Femur (tissue), 1 donor: Measurements from ENCODE around the gene CCDC180.
"Not testable (repeated sequence)": the region's sequence is repeated elsewhere in the genome, so short reads cannot be mapped to it uniquely, and the experiment has no call there.

ENCODE experiments used
- DNase-seq: peaks from one replicate; pipeline ENCODE4 v3.0.0-alpha.2; 2017

The CCDC180 gene

DNA sequence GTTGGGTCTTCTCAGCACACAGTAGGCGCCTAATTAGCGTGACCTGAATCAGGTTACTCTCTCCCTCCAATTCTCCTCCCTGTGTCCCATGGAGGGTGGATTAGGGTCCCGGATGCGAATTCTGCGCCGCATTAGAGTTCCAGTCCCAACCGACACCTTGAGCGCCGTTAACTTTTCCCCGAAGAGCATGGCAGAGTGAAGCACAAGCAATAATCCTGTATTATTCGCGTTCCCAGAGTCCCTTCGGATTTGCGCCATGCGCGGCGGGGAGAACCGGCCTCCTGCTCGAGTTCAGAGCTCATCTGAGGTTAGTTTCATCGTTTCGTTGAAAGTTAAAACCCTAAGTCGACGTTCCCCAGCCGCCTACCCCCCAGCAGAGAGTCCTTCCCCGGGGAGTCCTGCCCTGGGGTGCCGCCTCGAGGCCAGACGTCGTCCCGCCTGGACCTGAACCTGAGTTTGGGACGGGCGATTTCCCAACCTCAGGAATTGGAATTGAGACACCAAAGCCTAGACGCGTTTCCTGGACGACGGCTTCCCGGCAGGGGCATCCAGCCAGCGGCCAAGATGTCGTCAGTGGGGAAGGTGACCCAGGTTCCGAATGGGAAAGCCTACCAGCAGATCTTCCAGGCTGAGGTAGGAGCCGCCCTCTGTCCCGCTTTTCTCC, at the start of gene CCDC180:
TSS of gene CCDC180 (plus strand) at position 160 of the 664 bp plus-strand sequence. CDS start at position 565, 405 bp downstream.
- DNase-seq: peak; percentile 73

DNA sequence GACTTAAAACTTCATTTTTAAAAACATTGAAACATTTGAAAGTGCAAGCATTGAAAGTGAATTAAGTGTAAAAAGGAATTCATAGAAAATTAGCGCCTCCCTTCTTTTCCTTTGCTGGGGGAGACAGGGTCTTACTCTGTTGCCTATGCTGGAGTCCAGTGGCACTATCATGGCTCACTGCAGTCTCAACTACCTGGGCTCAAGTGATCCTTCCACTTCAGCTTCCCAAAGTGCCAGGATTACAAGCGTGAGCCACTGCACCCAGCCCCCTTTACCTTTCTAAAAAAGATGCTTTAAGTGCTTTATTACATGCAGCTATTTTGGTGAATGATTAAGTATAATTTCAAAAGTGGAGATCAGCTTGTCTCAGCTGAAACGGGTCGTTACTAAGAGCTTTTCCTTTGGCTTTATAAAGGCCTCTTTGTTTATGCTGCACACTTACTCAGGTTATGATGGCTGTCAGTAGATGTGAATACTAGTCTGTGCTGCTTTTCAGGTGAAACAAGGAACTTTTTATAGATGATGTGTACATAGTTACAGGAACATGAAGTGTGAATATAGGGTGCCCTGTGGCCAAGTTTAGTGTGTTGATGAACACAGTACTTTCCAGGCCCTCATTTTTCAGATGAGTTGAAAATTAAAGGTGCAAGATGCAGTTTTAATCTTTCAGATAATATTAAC, 47.5 kb upstream of the CCDC180 start:
- not testable (repeated sequence) for DNase-seq

DNA sequence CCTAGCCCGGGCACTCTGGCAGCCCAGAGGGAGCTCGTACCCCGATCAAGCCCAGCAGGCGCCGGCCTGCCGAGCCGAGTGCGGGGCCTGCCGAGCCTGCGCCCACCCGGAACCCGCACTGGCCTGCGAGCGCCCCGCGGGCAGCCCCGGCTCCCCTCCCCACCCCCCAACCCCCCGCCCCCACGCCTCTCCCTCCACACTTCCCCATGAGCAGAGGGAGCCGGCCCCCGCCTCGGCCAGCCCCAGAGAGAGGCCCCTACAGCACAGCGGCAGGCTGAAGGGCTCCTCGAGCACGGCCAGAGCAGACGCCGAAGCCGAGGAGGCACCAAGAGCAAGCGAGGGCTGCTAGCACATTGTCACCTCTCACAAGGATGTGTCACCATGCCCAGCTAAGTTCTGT, 36.2 kb upstream of the CCDC180 start:
- DNase-seq: no peak

DNA sequence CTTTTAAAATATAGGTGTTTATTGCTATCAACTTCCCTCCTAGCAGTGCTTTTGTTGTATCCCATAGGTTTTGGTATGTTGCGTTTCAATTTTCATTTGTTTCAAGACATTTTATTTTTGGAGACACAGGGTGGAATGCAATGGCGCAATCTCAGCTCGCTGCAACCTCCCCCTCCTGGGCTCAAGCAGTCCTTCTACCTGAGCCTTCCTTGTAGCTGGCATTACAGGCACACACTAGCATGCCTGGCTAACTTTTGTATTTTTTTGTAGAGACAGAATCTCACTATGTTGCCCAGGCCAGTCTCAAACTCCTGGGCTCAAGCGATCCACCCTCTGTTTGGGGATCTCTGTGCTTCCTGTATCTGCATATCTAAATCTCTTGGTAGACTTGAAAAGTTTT, 35.4 kb upstream of the CCDC180 start:
- no peak for DNase-seq

DNA sequence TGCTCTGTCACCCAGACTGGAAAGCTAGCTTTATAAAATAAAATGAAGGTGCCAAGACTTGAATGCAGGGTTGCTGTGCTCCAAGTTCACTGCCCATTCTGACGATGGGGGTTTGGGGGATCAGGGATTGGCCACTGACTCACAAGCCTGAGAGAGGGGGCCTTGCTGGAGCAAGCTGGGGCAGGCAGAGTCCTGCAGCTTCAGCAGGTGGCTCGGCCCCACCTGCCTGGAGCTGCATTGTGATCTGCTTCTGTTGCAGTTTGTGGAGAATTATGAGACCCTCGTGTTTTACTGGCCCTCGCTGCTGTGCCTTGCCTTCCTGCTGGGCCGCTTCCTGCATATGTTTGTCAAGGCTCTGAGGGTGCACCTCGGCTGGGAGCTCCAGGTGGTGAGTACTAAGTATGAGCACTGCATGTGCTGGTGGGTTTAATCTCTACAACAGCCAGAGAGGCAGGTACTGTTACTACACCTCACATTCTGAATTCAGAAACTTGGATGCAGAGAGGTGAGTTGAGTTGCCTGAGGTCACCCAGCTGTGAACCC, 31.1 kb upstream of the CCDC180 start:
- no peak for DNase-seq

DNA sequence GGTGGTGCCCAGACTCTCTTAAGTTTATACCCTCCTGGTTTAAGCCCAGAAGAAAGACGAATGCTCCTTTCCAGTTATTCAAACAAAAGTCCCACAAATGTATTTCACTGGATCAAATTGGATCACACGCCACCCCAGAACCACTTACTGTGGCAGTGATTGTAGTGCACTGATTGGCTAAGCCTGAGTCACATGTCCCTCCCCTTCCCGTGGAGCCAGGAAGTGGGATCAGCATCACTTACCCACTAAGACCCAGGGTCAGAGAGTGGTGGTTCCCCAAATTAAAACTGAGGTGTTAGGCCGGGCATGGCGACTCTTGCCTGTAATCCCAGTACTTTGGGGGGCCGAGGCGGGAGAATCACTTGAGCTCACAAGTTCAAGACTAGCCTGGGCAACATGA, 29.5 kb upstream of the CCDC180 start:
- DNase-seq: no peak

DNA sequence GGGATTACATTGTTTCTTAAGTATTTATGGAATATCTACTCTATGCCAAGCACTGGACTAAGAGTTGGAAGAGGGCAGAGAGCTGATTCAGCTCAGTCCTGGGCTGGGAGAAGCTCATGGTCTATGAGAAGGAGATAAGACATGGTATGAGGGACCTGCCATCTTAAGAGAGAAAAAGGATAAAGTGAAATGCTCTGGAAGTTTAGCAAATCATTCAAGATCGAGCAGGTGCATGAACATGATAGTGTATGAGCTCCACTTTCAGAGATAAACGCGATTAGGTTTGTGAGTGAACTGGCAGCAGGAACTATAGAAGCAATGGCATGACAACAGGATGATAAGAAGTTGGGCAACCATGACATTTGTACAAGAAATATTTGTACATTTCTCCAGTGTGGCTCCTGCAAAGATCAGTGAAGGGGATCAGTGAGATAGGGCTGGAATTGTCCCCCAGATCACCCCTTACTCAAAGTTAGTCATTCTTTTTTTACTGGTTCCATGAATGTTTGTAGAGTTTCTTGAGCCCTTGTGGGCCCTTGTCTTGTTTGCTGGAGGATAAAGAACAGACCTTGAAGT, 26.6 kb upstream of the CCDC180 start:
- DNase-seq: no peak

DNA sequence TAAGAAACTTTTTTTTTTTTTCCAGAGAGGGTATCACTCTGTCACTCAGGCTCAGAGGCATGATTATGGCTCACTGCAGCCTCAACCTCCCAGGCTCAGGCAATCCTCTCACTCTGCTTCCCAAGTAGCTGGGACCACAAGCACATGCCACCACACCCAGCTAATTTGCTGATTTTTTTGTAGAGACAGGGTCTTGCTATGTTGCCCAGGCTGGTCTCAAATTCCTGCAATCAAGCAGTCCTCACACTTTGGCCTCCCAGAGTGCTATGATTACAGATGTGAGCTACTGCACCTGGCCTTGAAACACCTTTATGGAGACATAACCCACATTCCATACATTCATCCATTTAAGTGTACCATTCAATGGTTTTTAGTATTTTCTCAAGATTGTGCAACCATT, 23.7 kb upstream of the CCDC180 start:
- DNase-seq: no peak

DNA sequence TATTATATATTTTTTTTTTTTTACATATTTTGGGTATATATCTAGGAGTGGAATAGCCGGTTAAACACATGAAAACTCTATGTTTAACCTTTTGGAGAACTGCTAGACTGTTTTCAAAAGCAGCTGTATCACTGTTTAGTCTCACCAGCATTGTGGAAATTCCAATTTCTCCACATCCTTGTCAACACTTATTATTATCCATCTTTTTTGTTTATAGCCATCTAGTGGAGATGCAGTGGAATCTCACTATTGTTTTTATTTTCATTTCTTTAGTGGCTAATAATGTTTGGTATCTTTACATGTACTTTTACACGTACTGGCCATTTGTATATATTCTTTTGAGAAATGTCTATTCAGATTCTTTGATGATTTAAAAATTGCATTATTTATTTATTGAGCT, 22.7 kb upstream of the CCDC180 start:
- DNase-seq: no peak

DNA sequence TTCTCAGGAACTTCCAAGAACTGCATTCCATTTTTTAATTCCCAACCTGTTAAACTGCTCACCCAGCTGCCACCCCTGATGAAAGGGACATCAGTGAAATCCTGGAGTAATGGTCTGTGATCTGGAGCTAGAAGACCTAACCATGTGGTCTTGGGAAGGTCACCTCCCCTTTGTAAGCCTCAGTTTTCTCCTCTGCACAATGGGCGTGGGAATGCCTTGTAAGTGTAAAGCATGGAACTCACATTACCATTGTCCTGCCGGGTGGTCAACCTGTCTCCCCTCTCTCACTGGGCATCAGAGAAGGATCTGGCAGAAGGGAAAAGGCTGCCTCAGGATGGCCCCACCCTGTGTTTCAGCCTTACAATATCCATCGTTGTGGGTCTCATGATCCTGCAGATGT, 15.3 kb upstream of the CCDC180 start:
- DNase-seq: no peak

DNA sequence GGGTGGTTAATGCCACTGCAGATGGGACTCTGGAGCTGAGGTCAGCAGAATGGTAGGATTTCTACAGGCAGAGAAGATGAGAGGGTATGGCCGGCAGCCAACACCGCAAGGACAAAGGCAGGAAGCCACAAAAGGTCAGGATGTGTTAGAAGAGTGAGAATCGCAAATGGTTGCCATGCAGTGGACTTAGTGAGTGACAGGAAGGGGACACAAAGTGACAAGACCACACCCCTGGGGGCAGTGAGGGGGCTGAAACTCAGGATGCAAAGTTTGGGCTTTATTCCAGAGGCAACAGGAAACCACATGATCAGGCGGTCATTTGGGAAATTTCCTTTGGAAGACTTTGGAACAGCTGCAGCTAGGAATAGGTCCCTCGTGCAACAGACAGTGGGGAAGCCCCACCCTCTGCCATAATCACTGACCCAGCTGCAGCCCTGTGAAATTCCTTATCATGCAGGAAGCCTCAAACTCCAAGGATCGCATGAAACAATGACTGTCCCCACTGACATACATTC, 14.2 kb upstream of the CCDC180 start:
- peak; percentile 80 for DNase-seq

DNA sequence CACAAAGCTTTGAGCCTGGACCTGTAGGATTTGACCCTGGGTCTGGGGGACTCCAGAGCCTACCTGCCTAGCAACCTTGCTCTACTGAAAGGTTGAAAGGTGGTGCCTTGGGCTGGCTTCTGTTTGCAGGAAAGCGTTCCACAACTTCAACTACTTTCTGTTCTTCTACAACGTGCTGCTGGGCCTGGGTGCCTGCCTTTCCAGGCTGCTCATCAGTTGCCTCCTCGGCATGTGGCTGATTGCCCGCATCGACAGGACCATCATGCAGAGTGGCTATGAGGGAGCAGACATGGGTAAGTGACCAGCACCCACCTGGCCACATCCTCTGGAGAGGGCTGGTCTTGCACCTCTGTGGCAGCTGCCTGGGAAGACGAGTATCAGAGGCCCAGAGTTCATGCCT, 13.6 kb upstream of the CCDC180 start:
- no peak for DNase-seq

DNA sequence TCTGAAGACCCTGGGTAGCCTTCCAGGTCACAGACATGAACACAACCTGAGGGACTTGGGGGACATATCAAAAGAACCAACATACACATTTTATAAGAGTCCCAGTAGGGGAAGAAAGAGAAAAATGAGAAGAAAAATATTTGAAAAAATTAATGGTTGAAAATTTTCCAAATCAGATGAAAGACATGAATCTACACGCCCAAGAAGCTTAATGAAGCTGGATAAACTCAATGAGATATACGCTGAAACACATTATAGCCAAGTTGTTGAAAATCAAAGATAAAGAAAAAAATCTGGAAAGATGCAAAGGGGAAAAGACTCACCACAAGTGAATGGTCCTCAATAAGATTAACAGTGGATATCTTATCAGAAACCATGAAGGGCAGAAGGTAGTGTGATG, 9.6 kb upstream of the CCDC180 start:
- DNase-seq: no peak

DNA sequence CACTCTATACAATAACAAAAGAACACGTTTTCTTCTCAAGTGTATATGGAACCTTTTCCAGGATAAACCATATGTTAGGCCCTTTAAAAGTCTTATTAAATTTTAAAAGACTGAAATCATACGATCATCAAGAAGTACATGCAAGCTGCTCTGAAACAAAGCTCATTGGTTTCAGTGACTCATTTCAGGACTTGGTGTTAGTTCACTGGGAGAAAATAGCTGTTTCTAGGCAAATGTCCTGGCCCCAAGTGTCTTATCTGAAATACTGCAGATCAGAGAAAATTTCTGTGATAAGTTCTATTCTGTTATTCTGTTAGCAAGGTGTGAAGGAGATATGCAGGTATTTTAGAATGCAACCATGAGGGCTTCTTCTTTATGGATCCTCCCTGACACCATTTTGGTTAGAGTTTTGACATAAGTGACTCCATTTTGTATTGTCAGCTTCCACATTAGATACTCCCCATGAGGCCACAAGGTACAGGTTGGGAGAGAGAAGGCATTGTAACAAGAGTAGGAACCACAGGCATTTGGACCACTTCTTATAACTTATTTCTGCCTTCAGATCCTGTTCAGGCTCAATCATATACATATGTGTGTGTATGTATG, 7.5 kb upstream of the CCDC180 start:
- DNase-seq: no peak

DNA sequence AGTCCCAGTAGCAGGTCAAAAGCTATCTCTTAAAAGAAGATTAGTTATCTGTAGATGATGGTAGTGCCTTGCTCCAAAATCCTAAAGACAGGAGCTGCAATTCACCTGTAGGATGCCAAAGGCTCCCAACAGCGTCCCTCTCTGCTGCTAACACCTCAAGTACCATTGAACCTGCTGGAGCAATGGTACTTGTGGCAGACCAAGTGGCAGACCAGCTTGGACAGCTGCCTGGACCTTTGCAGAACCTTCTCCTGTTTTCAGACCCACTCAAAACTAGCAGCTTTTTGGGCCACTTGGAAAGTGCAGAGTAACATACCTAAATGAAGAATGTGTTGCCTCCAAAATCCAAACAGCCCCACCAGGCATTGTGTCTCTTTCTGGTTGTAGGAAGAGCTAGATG, 6.9 kb upstream of the CCDC180 start:
- no peak for DNase-seq

DNA sequence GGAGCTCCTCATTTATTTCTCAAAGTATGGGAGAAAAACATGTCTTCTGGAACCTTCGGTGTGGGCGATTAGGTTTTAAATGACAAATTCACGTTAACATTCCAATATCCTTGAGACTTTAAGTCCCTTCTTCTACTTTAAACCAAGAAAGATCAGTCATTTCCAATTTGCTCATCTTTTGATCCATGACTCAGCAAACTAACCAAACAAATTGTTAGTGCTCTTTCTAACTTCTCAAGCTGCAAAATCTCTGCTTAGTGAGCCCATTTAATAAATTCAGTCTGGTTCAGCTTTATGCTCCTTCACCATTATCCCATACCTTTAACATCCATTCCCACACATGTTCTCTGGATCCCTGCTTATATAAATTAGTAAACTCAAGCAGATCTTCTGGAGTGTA, 5.5 kb upstream of the CCDC180 start:
- no peak for DNase-seq

DNA sequence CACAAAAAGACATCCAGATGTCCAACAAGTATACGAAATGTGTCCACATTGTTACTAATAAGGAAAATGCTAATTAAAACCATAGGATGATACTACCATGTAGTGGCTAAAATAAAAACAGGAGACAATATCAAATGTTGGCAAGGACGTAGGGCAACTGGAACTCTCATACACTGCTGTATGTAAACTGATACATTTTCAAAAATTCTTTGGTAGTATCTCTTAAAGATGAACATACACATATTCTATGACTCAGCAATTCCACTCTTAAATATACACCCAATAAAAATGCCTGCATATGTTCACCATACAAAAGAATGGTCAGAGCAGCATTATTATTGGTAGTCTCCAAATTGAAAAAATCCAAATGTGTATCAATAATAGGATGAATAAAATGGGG, 2.9 kb upstream of the CCDC180 start:
- no peak for DNase-seq

DNA sequence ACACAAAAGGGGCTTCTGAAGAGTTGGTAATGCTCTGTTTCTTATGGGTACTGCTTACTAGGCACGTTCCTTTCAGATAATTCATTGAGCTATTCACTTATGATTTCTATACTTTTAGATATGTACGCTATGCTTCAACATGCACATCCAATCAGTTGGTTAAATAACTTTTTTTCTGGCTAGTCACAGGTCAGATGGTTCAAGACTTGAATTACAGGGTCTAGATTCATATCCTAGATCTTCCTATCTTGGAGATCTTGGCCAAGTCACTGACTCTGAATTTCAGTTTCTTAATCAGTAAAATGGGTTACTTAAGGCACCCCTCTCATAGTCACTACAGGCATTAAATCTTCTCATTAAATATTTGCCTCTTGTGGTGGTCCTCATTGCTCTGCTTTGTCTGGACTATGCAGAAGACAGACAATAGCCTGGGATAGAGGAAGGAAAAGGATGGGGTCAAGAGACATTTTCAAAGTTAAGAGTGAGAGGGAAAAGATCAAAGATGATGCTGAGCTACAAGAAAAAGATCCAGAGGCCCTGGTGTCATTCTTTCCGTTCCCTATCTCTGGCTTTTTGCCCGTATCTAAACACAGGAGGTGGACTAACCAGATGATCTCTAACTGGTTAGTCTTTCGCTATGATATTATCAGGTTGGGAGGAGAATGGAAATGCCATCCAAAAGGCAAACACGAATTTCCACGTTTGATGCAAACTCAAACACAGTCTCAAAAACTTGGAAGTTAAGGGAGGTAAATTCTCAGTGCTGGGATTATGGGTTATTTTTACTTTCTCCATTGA, 1.8 kb upstream of the CCDC180 start:
- DNase-seq: no peak

DNA sequence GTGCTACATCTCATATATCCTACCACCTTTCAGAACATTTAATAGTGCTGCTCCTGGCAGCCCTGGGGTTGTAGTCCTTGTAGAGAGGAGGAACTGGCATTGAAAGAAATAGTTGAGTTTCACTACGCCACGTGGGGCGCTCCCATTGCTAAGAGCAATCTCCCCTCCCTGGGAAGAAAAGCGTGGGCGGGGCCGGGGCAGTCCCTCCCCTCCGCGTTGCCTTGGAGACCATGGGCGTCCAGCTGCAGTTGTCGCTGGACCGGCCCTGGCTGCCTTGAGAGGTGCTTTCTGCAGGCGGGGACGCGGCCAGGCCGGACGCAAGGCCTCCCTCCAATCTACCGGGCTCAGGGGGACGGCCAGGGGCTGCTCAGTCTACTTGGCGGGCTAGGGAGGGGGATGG, 368 bp upstream of the CCDC180 start:
- peak; percentile 93 for DNase-seq

DNA sequence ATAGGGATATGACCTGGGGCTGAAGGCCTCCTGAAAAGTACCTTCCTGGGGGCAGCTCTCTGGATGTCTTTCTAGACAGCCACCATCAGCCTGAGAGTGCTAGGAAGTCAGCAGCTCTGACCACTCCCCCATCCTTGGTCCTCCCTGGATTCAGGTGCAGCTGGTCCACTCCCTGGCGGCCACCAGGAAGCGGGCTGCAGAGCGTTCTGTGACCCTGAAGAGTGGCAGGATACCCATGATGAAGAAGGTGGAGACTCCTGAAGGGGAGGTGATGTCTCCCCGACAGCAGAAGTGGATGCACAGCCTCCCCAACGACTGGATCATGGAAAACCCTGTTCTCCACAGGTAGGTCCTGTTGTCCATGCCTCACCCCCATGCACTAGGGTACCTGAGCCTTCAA, 1.8 kb downstream of the CCDC180 start:
- DNase-seq: no peak

DNA sequence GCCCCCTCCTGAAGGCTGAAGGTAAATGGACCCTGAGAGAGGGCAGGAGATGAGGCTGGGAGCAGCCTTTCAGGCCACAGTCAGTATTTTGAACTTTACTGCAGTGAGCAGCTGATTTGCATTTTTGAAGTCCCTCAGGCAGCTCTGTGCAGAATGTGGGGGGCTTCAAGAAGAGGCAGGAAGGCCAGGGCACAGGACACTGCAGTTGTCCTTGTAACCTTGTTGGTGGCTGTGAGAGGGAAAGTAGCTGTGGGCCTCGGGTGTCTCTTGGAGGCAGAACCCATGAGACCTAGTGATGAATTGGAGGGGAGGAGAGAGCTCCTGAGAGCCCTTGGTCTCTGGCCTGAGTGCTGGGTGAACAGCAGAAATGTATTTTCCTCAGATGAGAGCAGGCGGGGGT, 2.6 kb downstream of the CCDC180 start:
- DNase-seq: no peak

DNA sequence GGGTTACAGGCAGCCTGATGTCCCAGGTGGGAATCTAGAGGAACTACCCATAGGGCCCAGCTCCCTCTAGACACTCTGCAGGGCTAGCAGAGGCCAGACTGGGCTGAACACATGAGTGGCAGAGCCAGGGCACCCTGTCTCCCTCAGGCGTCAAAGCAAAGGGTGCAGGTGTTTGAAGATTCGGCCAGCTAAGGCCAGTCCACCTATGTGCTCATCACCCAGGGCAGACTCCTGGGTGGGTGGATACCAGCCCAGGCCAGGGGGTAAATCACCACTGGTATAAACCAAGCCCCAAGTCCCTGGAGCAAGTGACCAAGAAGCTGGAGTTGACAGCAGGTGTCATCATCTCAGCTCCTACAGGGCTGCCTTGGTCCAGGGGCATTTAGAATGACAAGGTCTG, 3.4 kb downstream of the CCDC180 start:
- no peak for DNase-seq
